H1 (cell line): ENCODE results near the gene DEDD2. TPM values are rescaled to one million over a fixed set of nuclear protein-coding genes. Genes with fewer than 3 reads are reported as not detected.

Experiments used
- BACH1 ChIP-seq: IDR thresholded peaks from 2 replicates; pipeline ENCODE4 v1.6.1; 2012; ENCODE audit warnings: low read length, improper control_type of control experiment
- CBX8 ChIP-seq: fragments of 300-800, 300-1000 bp; sonication (generic); IDR thresholded peaks from 2 replicates; pipeline ENCODE4 v1.7.1; 2016; ENCODE audit warnings: low read depth, low read length, borderline replicate concordance
- CHD1 ChIP-seq: IDR thresholded peaks from 2 replicates; pipeline ENCODE4 v1.6.1; 2012; ENCODE audit warnings: low read depth, low read length, improper control_type of control experiment
- GTF2F1 ChIP-seq: IDR thresholded peaks from 2 replicates; pipeline ENCODE4 v1.6.1; 2012; ENCODE audit warnings: low read depth, low read length, improper control_type of control experiment, borderline replicate concordance
- JUND ChIP-seq: IDR thresholded peaks from 2 replicates; pipeline ENCODE4 v1.6.1; 2011; ENCODE audit warnings: mild to moderate bottlenecking, improper control_type of control experiment, low read length
- KDM4A ChIP-seq: IDR thresholded peaks from one replicate; pipeline ENCODE4 v1.7.1; 2012; ENCODE audit warnings: low read depth, mild to moderate bottlenecking, moderate library complexity, low read length, inconsistent platforms; ENCODE audit not compliant: severe bottlenecking
- RXRA ChIP-seq: IDR thresholded peaks from 2 replicates; pipeline ENCODE4 v1.6.1; 2011; ENCODE audit warnings: low read depth, mild to moderate bottlenecking, low read length, moderate library complexity; ENCODE audit not compliant: insufficient read depth
- SP1 ChIP-seq: IDR thresholded peaks from 2 replicates; pipeline ENCODE4 v1.6.1; 2011; ENCODE audit warnings: low read depth, low read length
- SP2 ChIP-seq: IDR thresholded peaks from 2 replicates; pipeline ENCODE4 v1.6.1; 2012; ENCODE audit warnings: mild to moderate bottlenecking, low read length, inconsistent platforms
- SP4 ChIP-seq: IDR thresholded peaks from 2 replicates; pipeline ENCODE4 v1.6.1; 2012; ENCODE audit warnings: low read length, inconsistent platforms
- TBP ChIP-seq: IDR thresholded peaks from 2 replicates; pipeline ENCODE4 v1.6.1; 2011; ENCODE audit warnings: low read depth, low read length, improper control_type of control experiment
- TEAD4 ChIP-seq: IDR thresholded peaks from 2 replicates; pipeline ENCODE4 v1.6.1; 2012; ENCODE audit warnings: low read depth, low read length, inconsistent platforms, mixed read lengths
- ZNF274 ChIP-seq: IDR thresholded peaks from 2 replicates; pipeline ENCODE4 v1.7.0; 2012; ENCODE audit warnings: low read length, borderline replicate concordance; ENCODE audit errors: extremely low read depth
- polyA plus RNA-seq, 7 experiments: library from polyadenylated mRNA; depleted of rRNA in 3 of 7; stranded (reverse) in 5 of 7; unstranded in 2 of 7; fragments of >200 nt in 5 of 7; fragments of 200-250 nt in 2 of 7; gene quantifications; 1 replicate in 5 of 7; 2 replicates in 1 of 7; 4 replicates in 1 of 7; pipeline versions ENCODE4 v1.2.1 to v1.2.3, GENCODE V29; 2011 to 2013; ENCODE audit warnings: missing spikeins in 2 of 7, mixed read lengths in 2 of 7
- total RNA-seq: library from RNA; stranded (reverse); fragmentation: NEBNext Ultra II Directional; extraction: Animal tissue kit (Norgen Biotek cat#: 25700); gene quantifications from 2 replicates; pipeline ENCODE4 v1.2.1, GENCODE V29; 2021
- TF ChIP-seq, protein P1 (sequence below): IDR thresholded peaks from 2 replicates; pipeline ENCODE4 v1.6.1; 2012; ENCODE audit warnings: low read length, inconsistent platforms
- TF ChIP-seq, protein P2 (sequence below), 3 experiments: IDR thresholded peaks; 1 replicate in 2 of 3; 2 replicates in 1 of 3; pipeline versions ENCODE4 v1.5.1 to v1.6.1; 2011; ENCODE audit warnings: low read length in 3 of 3, mild to moderate bottlenecking in 3 of 3, inconsistent platforms in 2 of 3, low read depth in 1 of 3, moderate library complexity in 1 of 3; ENCODE audit not compliant: insufficient read depth in 1 of 3; ENCODE audit errors: control extremely low read depth in 1 of 3
- TF ChIP-seq, protein P3 (sequence below): IDR thresholded peaks from 2 replicates; pipeline ENCODE4 v1.6.1; 2012; ENCODE audit warnings: inconsistent platforms
- TF ChIP-seq, protein P4 (sequence below): IDR thresholded peaks from 2 replicates; pipeline ENCODE4 v1.6.1; 2012; ENCODE audit warnings: inconsistent platforms

DEDD2 gene
- total and polyA plus RNA-seq, 2 of the 8 experiments (the other 6 are each of a cell fraction or from before 2014, with no cell fraction given): 37.8 to 65.0 TPM

DNA sequence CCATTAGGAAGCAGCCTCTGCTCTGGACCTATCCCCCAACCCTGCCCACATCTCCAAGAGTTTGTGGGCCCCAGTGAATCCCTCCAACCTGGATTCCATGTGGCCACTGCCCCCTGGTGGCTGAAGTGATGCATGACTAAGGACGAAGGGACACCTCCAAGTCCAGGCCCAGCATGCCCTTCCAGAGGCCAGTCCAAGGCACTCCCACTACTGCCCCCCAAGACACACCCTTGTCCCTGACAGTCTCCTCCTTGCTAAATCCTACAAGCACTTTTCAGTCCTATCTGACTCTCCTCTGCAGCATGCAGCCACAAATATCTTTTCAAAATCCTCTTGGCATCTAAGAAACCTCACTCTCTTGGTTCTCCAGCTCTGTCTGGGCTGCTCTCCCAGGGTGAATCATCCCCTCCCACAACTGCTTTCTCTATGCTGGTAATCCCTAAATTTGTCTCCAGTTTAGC is 33.0 kb downstream of the DEDD2 start (continued):
- TF ChIP-seq, protein P1, sequence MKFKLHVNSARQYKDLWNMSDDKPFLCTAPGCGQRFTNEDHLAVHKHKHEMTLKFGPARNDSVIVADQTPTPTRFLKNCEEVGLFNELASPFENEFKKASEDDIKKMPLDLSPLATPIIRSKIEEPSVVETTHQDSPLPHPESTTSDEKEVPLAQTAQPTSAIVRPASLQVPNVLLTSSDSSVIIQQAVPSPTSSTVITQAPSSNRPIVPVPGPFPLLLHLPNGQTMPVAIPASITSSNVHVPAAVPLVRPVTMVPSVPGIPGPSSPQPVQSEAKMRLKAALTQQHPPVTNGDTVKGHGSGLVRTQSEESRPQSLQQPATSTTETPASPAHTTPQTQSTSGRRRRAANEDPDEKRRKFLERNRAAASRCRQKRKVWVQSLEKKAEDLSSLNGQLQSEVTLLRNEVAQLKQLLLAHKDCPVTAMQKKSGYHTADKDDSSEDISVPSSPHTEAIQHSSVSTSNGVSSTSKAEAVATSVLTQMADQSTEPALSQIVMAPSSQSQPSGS: no peak
- TF ChIP-seq TEAD4 (peak; percentile 54; the same call in 1 of the 2 replicates), KDM4A (no peak), SP1 (no peak), GTF2F1 (no peak), SP2 (no peak), RXRA (no peak), SP4 (no peak), JUND (no peak), TBP (peak; percentile 26; the same call in 1 of the 2 replicates), BACH1 (0 out of 2 replicates have a peak, but pooled peaks have one; percentile 35), CHD1 (no peak), CBX8 (no peak), ZNF274 (no peak)
- TF ChIP-seq, protein P2, sequence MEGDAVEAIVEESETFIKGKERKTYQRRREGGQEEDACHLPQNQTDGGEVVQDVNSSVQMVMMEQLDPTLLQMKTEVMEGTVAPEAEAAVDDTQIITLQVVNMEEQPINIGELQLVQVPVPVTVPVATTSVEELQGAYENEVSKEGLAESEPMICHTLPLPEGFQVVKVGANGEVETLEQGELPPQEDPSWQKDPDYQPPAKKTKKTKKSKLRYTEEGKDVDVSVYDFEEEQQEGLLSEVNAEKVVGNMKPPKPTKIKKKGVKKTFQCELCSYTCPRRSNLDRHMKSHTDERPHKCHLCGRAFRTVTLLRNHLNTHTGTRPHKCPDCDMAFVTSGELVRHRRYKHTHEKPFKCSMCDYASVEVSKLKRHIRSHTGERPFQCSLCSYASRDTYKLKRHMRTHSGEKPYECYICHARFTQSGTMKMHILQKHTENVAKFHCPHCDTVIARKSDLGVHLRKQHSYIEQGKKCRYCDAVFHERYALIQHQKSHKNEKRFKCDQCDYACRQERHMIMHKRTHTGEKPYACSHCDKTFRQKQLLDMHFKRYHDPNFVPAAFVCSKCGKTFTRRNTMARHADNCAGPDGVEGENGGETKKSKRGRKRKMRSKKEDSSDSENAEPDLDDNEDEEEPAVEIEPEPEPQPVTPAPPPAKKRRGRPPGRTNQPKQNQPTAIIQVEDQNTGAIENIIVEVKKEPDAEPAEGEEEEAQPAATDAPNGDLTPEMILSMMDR (IDR thresholded peaks at IDR 0.05; ENCODE audit: control extremely low read depth in 1 of 3, insufficient read depth in 1 of 3, low read depth in 1 of 3, low read length in 3 of 3): peak; percentile 95 to 98 (median 96)
- TF ChIP-seq, protein P3, sequence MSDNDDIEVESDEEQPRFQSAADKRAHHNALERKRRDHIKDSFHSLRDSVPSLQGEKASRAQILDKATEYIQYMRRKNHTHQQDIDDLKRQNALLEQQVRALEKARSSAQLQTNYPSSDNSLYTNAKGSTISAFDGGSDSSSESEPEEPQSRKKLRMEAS: peak; percentile 51; the same call in 1 of the 2 replicates
- TF ChIP-seq, protein P4, sequence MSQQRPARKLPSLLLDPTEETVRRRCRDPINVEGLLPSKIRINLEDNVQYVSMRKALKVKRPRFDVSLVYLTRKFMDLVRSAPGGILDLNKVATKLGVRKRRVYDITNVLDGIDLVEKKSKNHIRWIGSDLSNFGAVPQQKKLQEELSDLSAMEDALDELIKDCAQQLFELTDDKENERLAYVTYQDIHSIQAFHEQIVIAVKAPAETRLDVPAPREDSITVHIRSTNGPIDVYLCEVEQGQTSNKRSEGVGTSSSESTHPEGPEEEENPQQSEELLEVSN: 0 out of 2 replicates have a peak, but pooled peaks have one; percentile 20
